GM18520 (cell line): Measurements from ENCODE around the gene GPR137B.

Source experiments
- ATAC-seq: cut with Tn5 transposase; IDR thresholded peaks from one replicate; pipeline ENCODE4 v1.9.1; 2021; ENCODE audit not compliant: unreplicated experiment

GPR137B gene

GRCh38 chr1:236114076-236114747, 28.1 kb upstream of the GPR137B start:
- ATAC-seq: no peak

DNA sequence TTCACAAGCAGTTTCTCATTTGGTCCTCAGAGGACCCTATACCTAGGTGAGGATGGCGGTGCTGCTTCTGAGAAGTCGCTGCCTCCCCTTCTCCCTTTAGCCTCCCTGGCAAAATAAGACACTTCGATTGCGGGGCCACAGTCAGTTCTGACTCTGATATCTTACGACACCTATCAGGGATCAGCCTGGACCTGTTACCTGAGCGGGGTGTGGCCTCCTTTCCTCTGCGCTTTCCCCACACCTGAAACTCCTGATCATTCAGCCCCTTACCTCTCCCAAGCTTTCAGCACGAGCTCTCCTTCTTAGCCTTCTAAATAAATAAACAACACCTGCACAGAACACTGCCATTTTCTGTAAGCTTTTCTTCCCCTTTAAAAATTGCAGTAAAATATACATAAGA, 24.6 kb upstream of the GPR137B start:
- ATAC-seq: no peak

DNA sequence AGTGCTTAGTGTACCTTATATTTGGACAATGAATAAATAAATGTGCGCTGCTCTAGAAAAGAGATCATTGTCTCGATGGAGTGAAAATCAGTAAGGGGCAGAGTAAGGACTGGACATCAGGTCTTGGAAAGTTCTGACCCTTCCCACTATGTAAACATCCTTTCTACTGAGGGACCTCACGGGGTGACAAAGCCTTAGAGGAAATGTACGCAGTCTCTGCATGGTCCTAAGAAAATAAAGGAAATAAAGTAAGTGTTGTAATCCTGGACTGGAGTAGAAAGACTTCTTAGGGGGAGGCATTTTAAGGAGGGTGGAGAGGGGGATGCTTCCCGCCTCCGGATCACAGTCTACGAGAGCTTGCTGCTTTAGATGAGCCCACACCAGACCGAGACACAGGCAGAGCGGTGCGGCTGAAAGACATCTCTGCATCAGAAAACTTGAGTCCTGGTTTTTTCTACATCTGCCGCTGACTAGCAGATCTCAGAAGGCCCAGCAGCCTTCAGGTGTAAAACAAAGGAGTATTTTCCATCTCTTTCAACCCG, 22.3 kb upstream of the GPR137B start:
- ATAC-seq: no peak

DNA sequence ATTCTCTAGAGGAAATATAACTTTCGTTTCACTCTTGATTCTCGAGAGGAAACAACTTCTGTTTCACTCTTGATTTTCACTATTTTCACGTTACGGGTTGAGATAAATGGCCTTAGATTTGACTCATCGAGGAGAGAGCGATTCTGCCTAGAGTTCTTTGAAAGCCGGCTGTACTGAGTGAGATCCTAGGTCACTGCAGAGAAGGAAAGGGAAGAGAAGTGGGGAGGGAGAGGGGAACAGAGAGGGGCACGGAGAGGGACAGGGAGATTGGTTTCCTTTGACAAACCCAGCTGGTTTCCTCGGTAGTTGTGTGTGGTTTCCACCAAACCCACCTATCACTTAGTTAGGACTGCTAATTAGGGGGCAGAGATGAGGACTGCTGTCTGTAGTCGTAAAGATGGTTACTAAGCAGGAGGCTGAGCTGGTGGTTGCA, 21.6 kb upstream of the GPR137B start:
- ATAC-seq: no peak

- peak; percentile 56 for ATAC-seq
Observed at GRCh38 chr1:236122176-236122575, 20.2 kb upstream of the GPR137B start.

DNA sequence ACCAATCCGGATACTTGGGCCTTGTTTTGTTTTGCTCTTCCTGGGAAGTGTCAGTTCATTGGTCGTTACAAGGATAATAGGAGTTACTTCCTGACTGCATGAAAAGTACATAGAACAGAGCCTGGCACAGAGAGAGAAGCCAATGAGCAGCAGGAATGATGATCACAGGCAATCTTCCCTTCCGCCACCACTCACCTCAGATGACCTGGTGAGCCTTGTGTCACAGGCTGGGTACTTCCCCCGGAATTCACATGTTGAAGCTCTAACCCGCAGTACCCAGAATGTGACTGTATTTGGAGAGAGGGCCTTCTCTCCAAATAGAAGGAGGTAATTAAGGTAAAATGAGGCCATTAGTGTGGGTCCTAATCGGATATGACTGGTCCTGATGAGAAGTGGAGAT, 18.8 kb upstream of the GPR137B start:
- ATAC-seq: peak; percentile 35

DNA sequence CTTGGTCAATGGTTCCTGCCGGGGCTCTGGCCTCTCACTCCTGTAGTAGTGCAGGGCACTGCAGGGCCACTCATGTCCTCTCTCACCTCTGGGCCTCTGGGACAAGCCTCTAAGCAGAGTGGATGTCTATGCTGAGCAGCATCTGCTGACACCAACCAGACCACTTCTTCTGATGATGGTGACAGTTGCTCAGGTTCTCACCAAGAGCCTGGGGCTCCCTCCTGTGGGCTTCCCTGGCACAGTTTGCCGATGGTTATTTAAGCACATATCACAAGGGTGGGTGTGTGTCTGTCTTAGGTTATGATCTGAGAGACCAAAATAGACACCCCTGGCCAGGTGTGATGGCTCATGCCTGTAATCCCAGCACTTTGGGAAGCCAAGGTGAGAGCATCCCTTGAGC, 17.4 kb upstream of the GPR137B start:
- no peak for ATAC-seq

GRCh38 chr1:236127045-236127444, 15.3 kb upstream of the GPR137B start:
- no peak for ATAC-seq

DNA sequence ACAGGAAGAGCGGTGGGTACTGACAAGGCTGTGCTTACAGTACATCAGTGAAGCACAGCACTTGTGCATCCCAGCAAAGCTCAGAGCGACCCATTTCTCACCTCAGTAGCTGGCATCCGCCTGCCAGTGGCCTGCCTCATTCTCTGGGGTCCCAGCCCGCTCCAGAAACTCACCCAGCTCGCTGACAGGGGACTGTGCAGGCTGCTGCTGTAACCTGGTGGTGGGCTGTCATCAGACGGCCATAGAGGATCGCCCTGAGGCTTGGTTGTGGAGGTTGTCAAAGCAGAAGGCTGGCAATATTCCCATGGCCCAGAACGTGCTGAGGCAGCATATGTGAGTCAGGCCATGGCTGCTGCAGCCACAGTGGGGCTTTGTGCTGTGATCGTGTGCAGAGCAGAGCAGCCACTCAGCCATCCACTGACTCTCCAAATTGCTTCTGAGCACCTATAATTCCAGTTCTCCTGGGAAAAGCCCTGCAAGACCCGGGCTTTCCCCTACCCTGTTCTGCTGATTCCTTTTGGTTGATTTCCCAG, 13.6 kb upstream of the GPR137B start:
- no peak for ATAC-seq

- no peak for ATAC-seq
Observed at GRCh38 chr1:236129306-236129705, 13.0 kb upstream of the GPR137B start.

DNA sequence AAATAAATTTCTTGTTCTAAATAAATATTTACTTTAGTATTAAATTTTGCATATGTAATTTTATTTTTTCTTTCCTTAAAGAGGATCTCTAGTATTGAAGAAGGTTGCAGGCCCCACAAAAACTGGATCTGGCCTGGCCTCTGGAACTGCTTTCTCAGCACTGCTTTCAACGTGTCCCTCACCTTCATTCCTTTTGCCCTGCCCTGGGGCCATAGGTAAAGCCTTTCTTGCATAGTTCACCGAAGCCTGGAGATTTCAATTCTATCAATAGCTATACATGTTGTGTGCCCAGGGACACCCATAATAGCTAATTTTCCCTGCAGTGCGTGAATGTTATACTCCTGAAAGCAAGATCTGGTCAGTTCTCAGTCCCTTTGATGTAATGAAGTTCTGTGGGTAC, 12.0 kb upstream of the GPR137B start:
- no peak for ATAC-seq

- ATAC-seq: no peak
Observed at GRCh38 chr1:236131916-236132315, 10.4 kb upstream of the GPR137B start.

- no peak for ATAC-seq
Observed at GRCh38 chr1:236132420-236133046, 9.8 kb upstream of the GPR137B start.

DNA sequence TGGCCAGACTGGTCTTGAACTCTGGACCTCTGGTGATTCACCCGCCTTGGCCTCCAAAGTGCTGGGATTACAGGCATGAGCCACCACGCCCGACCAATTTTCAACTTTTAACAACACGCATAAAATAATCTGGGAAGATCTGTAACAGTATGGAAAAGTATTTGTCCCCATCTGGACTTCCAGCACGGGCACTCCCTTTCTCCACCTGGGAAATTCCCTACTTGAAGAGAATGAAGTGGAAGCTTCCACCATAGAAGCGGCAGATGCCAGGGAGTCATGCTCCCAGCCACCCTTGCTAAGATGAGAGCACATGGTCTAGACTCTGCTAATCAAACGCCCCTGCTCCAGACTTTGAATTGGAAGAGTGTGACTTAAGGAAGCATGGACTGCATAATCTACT, 9.0 kb upstream of the GPR137B start:
- ATAC-seq: no peak

GRCh38 chr1:236133802-236134201, 8.5 kb upstream of the GPR137B start:
- no peak for ATAC-seq

DNA sequence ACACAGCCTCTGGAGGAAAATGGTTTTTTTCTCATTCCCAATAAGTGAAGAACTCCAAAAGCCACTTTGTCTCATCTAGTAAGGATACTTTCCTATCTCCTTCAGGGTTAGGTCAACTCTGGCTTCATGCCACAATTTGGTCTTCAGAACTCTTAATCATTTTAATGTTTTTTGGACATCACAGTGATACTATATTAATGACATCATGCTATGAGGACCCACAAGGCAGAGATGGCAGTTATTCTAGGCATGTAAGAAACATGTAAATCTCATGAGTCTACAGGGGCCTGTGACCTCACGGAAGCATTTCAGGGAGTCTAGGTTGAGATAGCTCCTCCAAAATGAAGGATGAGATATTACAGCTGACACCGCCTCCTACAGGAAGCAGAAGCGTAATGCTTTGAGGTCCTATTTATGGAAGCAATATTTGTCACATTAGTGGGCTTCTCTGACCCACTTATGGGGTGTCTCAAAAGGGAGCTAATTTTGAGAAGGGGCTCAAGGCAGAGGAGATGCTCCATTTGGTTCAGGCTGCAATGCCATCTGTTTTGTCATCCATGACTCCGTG, 5.0 kb upstream of the GPR137B start:
- ATAC-seq: no peak

DNA sequence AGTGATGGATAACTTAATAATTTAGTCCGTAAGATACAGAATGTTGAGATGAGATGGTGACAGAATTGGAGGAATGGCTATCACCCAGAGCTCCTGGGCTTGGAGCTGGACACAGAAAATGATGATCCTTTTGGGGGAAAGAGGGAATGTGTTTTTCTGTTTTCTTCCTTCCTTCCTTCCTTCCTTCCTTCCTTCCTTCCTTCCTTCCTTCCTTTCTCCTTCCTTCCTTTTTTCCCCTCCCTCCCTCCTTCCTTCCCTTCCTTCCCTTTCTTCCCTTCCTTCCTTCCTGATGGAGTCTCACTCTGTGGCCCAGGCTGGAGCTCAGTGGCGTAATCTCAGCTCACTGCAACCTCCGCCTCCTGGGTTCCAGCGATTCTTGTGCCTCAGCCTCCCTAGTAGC, 2.8 kb upstream of the GPR137B start:
- ATAC-seq: no peak

- no peak for ATAC-seq
Observed at GRCh38 chr1:236140705-236141446, 1.5 kb upstream of the GPR137B start.

- ATAC-seq: peak; percentile 7
Observed at GRCh38 chr1:236141447-236142252, 689 bp upstream of the GPR137B start.

DNA sequence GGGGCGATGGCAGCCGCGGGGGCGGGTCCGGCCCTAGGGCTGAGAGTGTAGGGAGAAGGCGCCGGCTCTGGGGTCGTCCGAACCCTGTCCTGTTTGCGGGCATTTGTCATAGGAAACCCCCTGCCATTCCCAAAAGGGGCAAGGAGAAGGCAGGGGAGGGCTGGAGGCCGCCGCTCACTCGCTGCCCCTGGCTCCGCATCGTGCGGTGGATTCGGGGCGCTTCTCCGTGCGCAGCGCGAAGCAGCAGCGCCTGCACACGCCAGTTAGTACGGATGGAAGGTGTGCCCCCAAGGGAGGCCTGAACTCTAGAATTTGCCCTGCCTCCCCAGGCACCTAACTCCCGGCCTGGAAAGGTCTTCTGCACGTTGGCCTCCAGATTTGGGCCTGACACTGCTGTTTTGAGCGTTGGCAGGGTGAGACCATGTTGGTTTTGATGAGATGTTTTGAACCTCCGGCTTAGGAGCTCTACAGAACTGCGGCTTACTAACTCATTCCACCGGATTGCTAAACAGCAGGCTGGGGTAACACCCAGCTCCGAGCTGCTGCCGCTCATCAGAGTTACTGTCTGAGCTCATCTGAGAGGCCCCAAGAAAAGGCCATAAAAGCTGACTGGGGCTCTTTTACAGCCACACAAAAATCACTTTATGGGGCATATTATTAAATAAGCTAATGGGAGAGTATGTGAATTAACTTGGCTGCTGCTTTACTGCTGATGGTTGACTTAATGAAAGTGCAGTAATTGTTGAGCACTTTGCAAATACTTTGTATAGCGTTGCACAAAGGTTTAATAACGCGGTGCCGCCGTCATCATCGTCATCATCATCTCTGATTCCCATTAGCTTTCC, 987 bp downstream of the GPR137B start:
- no peak for ATAC-seq
